Bronchial epithelial cell (primary cell): Measurements from ENCODE around the gene SCTR. TPM values are rescaled to one million over a fixed set of nuclear protein-coding genes. Genes with fewer than 3 reads are reported as not detected.

Source experiments
- DNase-seq: peaks from one replicate; pipeline ENCODE4 v3.0.0-alpha.2; 2010; ENCODE audit warnings: low read depth
- FAIRE-seq: peaks from 2 replicates; lab custom pipeline; 2011; peaks lifted over from hg19 to GRCh38; lab: Jason Lieb, UNC
- H3K27me3 ChIP-seq: 2 replicates; pipeline ENCODE4 v1.5.1; 2011; ENCODE audit warnings: low read length; ENCODE audit not compliant: control insufficient read depth, insufficient read depth
- H3K36me3 ChIP-seq: 2 replicates; pipeline ENCODE4 v1.5.1; 2011; ENCODE audit warnings: low read length; ENCODE audit not compliant: control insufficient read depth, insufficient read depth
- H3K4me3 ChIP-seq: 2 replicates; pipeline ENCODE4 v1.5.1; 2011; ENCODE audit warnings: mild to moderate bottlenecking, low read depth, low read length, control low read depth
- total RNA-seq: library from RNA; depleted of rRNA; stranded (reverse); fragments of >200 nt; gene quantifications from 2 replicates; pipeline ENCODE4 v1.2.1, GENCODE V29; 2014
- TF ChIP-seq, protein P1 (sequence below): IDR thresholded peaks from 2 replicates; pipeline ENCODE4 v1.5.1; 2011; ENCODE audit warnings: mild to moderate bottlenecking, moderate library complexity, low read length, control low read depth, inconsistent platforms; ENCODE audit not compliant: insufficient read depth, severe bottlenecking

Gene SCTR
- total RNA-seq, 1 donor from 2014 or later: not detected

DNA sequence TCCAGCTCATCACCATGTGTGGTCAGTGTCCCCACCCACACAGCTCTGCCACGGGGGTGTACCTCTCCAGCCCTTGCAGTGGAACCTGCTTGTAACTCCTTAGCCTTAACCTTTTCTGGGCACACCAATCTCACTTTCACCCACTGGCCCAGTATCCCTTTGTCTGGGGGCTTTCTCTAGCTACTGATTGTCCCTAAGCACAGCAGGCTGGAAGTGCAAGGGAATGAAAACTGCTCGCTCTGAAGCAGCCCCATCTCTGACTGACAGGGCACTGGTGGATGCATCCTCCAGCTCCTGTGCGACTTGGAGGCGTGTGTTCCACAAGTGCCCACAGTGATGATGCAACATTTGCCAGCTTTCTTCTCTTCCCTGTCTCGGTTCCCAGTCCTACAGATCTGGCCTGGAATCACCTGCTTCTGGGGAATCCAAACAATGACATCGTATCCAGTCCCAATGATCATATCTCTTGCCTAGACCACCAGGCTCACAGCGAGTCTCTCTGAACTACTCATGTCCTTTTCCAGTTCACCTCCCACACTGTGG is 33.6 kb downstream of the SCTR start:
- Histone ChIP-seq H3K4me3 (no peak overlapping the region), H3K36me3 (no peaks in the 10 kb centered on the region), H3K27me3 (no peaks in the 10 kb centered on the region)
- TF ChIP-seq, protein P1, sequence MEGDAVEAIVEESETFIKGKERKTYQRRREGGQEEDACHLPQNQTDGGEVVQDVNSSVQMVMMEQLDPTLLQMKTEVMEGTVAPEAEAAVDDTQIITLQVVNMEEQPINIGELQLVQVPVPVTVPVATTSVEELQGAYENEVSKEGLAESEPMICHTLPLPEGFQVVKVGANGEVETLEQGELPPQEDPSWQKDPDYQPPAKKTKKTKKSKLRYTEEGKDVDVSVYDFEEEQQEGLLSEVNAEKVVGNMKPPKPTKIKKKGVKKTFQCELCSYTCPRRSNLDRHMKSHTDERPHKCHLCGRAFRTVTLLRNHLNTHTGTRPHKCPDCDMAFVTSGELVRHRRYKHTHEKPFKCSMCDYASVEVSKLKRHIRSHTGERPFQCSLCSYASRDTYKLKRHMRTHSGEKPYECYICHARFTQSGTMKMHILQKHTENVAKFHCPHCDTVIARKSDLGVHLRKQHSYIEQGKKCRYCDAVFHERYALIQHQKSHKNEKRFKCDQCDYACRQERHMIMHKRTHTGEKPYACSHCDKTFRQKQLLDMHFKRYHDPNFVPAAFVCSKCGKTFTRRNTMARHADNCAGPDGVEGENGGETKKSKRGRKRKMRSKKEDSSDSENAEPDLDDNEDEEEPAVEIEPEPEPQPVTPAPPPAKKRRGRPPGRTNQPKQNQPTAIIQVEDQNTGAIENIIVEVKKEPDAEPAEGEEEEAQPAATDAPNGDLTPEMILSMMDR: no peak
- FAIRE-seq (no peak), DNase-seq (no peak)

DNA sequence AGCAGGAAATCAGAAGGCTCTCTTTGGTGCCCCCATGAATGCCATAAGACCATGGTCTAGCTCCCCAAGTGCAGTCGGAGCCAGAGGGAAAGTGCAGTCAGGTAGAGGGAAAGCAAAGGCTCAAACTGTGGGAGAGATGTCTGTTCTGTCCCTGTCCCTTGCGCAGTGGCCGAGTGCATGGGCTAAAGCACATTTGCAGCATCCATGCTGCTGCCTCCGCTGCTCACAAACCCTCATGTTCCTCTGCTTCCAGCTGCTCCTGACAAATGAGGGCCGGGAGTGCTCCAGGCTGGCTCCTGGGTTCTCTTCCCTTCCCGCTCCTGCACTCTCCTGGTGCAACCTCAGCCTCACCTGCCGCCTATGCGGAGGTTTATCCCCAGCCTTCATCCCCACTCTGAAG is 34.2 kb downstream of the SCTR start:
- Histone ChIP-seq H3K36me3 (no peaks in the 10 kb centered on the region), H3K27me3 (no peaks in the 10 kb centered on the region), H3K4me3 (no peak overlapping the region)
- DNase-seq (no peak), FAIRE-seq (no peak)
- TF ChIP-seq, protein P1: no peak

DNA sequence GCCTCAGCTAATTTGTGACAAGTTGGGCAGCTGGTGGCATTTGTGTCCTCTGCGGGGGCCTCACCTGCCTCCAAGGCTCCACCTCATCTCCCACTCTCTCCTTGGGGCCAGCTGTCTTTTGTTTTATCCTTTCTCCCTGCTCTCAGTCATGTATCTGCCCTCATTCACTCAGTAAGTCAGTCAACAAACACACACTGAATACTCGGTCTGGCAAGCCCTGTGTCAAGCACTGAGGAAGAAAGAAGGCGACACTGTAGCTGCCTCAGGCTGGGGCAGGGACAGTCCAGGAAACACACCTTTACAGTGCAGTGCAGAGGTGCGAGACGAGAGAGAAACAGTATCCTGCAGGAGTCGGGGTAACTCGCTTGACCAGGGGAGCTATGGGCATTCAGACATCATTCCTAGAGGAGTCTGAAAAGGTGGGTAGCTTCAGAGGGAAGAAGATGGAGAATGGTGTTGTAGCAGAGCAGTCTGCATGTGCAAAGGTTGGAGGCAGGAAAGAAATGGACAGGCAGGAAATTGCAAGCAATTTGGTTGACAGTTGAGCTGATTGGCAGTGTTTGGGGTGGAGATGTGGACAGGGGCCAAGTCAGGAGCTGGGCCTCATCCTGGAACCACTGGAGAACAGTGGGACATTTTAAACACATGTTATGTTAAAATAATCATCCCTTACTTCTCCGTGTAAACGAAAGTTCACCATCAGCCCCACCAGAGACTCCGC is 34.9 kb downstream of the SCTR start:
- Histone ChIP-seq H3K36me3 (no peaks in the 10 kb centered on the region), H3K27me3 (no peaks in the 10 kb centered on the region), H3K4me3 (no peak overlapping the region)
- TF ChIP-seq, protein P1: no peak
- DNase-seq (no peak), FAIRE-seq (peak; percentile 70)

DNA sequence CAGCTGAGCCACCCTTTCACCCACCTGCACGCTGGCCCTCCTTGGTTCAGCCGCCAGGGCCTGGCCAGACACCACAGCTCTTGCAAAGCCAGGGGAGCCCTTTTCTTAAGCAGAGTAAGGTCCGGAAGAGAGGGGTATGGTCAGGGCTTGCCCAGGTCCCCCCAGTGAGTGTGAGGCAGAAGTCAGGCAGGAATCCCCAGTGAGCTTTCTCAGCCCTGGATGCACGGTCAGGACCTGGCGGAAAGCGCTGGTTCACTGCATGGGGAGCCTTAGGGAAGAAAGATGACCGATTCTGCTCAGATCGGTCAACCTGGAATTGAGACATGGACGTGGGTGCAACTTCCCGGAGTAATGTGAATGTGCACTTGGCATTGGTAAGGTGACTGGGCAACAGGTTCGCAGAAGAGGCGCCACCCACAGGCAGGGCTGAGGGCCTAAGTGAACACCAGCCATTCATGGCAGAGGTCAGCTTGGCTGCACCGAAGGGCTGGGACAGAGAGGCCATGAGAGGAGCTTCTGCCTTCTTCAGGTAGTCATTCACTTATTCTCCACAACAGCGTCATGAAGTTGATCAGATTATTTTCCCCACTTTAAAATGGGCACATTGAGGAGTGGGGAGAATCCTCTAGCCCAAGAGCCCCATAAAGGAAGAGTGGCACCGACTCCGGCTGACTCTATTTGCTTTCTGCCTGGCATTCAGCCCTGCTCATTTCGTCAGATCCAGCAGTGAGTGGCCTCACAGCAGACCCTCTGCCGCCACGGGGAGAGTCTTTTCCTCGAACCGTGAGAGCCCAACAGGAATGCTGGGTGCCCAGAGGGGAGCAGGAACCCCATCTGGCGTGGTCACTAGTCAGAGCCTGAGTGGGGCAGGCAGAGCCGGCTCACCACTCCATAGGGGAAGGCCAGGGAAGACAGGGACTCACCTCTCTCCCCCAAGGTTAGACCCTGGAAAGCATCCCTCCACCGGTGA is 35.8 kb downstream of the SCTR start:
- TF ChIP-seq, protein P1: no peak

DNA sequence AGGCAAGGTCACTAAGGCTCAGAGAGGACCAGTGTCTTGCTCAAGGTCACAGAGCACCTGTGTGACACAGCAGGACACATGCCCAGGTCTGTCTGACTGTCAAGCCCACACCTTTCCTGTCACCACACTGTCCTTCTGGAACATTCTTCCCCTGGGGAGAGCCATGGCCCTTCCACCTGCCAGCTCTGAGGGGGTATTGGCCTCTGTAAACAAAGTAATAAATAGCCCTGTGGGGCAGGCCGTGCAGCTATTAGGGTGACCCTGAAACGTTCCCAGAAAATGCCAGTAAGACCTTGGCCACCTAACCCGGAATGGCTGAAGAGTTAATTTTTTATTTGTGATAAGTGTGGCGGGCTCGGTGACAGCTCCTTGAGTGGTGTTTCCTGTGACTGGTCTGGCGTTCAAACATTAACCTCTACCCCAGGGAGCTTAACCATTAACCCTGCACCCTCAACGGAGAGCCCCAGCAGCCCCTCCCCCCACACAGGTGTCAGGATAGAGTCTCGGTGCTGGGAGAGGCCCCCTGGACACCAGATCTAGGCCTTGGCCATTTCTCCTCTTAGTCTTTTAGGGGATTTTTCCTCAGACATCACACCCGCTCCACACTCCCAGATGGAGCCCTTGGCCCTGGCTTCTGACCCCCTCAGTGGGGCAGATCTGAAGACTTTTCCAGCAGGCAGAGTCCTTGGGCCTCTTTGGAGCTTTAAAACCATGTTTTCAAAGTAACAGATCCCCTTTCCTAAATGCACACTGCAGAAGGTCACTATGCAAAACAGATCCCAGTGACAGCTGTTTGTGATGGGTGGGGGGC is 36.6 kb downstream of the SCTR start:
- TF ChIP-seq, protein P1: no peak
- FAIRE-seq (no peak), DNase-seq (no peak)
- Histone ChIP-seq H3K27me3 (no peaks in the 10 kb centered on the region), H3K36me3 (no peaks in the 10 kb centered on the region), H3K4me3 (no peak overlapping the region)

More for the DNA sequence above, 35.8 kb downstream of the SCTR start:
- FAIRE-seq (peak; percentile 28), DNase-seq (no peak)
- no peak overlapping the region for H3K4me3 ChIP-seq
- H3K36me3 ChIP-seq: no peaks in the 10 kb centered on the region
- no peaks in the 10 kb centered on the region for H3K27me3 ChIP-seq
